ENCODE data around the gene GABBR1.

Gene GABBR1

DNA sequence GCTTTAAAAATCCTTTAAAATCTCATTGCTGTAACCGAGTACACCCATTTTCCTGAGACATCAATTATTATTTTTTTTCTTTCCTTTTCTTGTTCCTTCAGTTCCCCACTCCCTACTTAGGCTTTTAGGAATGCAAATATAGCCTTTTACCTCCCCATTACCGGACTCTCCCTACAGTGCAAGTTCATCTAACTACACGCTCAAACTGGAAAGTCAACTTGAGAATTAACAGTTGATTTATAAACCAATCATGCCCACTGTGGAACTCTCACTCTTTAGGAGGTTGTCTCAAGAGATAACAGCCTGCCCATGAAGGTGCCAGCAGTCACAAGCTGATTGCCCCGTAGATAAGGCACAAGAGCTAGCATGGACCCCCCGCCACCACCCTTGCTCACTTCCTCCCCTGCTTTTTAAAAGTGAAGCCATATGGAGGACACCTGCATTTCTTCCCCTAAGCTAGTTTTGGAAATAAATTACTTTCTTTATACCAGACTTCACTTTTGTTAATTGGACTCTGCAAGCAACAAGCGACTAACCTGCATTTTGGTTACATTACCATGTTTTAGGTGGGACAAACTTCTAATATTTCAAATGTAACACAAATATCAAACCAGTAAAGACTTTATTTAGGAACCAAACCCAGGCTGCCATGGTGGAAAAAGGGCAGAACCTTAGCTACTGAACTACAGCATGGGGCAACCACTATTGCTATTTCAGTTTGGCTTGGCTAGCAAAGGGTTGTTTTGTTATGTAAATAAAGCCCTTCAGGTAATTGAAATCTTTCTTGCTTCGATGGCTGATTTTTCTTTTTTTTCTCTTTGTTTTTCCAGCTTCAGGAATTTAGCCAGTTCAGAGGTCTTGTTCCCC lies 108.3 kb downstream of the GABBR1 start:
- no peak for DNase-seq

- no peak for DNase-seq
Observed at GRCh38 chr6:29524044-29524443, 108.9 kb downstream of the GABBR1 start.

- DNase-seq, result no peak
Observed at GRCh38 chr6:29522227-29522626, 110.8 kb downstream of the GABBR1 start.

GRCh38 chr6:29521006-29521680 lies 111.8 kb downstream of the GABBR1 start:
- no peak for DNase-seq

- DNase-seq, result no peak
Observed at GRCh38 chr6:29520232-29520631, 112.8 kb downstream of the GABBR1 start.

DNA sequence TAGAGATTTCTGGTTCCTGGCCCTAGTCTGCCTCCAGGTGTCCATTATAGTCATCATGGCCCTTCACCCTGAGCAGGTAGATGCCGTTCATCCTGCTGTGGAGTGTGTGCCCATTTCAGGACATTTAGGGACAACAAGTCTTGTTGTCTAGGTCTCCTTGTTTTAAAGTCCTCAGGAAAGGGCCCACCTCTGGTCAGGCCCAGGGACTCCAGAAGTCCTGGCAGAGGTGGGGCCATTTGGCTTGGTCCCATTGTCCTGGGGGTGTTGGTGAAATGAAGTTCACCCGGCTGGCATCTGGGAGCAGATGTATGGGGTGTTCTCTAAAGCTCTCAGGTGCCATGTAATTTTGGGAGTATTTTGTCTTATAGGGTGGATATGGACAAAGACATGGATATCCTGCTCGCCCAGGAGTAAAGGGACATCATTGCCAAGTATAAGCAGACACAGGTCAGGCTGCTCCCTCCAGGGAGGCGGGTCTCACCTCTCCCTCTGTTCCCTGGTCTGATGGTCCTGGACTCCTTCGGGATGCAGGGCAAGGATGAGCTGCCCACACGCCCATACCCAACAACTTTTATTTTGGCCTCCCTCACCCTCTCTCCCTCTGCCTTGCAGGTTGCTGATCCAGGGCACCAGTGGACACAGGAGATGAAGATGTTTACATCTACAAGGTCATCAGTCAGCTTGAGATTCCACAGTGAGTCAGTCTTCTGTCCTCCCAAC lies 113.5 kb downstream of the GABBR1 start:
- no peak for DNase-seq

- DNase-seq, result no peak
Observed at GRCh38 chr6:29517728-29518440, 115.1 kb downstream of the GABBR1 start.

DNA sequence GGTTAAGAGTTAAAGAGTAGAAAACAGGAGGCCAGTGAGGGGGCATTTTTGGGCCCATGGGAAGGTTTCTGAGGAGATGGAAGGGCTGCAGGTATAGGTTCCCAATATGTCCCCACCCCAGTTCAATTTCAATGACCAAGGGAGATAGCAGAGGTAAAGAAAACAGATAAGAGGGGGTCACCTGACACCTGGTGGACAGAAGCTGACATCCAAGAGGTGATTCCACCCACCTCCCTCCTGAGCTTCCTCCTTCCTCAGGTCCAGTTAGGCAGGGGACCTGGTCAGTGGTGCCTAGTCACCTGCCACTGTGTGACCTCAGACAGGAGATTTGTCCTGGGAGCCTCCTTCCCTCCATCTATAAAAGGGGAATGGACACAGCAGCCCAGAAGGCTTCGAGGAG lies 115.7 kb downstream of the GABBR1 start:
- DNase-seq, result no peak

GRCh38 chr6:29516108-29516507 lies 116.9 kb downstream of the GABBR1 start:
- no peak for DNase-seq

DNA sequence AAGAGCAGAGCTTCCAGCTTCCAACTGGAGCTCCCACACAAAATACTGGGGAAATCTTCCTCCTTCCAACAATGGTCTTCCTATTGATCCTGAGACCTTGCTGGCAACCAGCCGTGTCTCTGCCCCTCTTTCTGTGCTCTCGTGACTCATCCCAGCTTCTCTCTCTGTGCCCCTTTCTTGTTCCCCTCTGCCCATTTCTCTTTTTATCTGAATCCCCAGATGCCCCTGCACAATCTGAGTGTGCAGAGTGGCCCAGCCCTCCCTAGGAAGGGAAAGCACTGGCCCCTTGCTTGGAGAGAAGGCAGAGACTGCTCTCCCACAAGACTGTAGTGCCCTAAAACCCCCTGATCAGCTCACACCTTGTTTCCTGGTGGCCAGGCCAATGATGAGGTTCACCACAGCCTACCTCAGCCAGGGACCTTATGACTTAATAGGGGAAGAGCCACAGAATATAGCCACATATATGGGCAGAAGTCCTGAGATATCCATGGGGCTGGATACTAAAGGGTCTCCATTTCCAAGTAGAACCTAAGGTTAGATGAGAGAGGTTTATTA lies 122.2 kb downstream of the GABBR1 start:
- DNase-seq, result no peak

- no peak for DNase-seq
Observed at GRCh38 chr6:29510202-29510601, 122.8 kb downstream of the GABBR1 start.

All from NCI-H446 (cell line).